GM12891 (cell line): ENCODE measurements around the gene CTSA.

ENCODE experiments used
- POLR2A ChIP-seq: IDR thresholded peaks from 2 replicates; pipeline ENCODE4 v1.6.1; 2011; ENCODE audit warnings: low read depth, low read length, control low read depth
- POLR2AphosphoS5 ChIP-seq: IDR thresholded peaks from 2 replicates; pipeline ENCODE4 v1.6.1; 2011; ENCODE audit warnings: low read depth, low read length, control low read depth

GRCh38 chr20:45937765-45938164, 46.6 kb downstream of the CTSA start:
- no peak for TF ChIP-seq POLR2AphosphoS5
- no peak for TF ChIP-seq POLR2A
